ENCODE data around the gene LACTB. TPM values are rescaled to one million over a fixed set of nuclear protein-coding genes. Genes with fewer than 3 reads are reported as not detected.

Gene LACTB
- total RNA-seq, 1 experiment from 2014 or later = 11.2 TPM

- CTCF ChIA-PET = no interaction called here
- TF ChIP-seq EZH2phosphoT487 (IDR thresholded peaks at IDR 0.05; ENCODE audit: borderline replicate concordance, low read length) (no peak), EZH2 (IDR thresholded peaks at IDR 0.05; ENCODE audit: low read length, unreplicated experiment) (no peak), CTCF (conservative IDR thresholded peaks at IDR 0.05; ENCODE audit: low read depth, low read length) (no peak)
- Histone ChIP-seq H3K27me3 (ENCODE audit: low read length) (no peaks in the 10 kb centered on the region), H3K9ac (ENCODE audit: low read length) (no peak overlapping the region), H3K36me3 (ENCODE audit: low read depth, low read length) (no peaks in the 10 kb centered on the region), H4K20me1 (ENCODE audit: low read length) (no peaks in the 10 kb centered on the region), H3K4me1 (ENCODE audit: insufficient read depth, low read length) (no peaks in the 10 kb centered on the region), H3K79me2 (ENCODE audit: low read length) (no peaks in the 10 kb centered on the region), H3K4me3 (ENCODE audit: low read length) (no peak overlapping the region), H3K4me2 (ENCODE audit: low read length) (no peak overlapping the region), H3K9me3 (ENCODE audit: low read length) (no peaks in the 10 kb centered on the region), H3K27ac (ENCODE audit: low read length) (no peak overlapping the region), H3K9me2 (replicated peaks; ENCODE audit: low read length) (no peaks in the 10 kb centered on the region), H2AFZ (ENCODE audit: low read length) (no peak overlapping the region), H3F3A (ENCODE audit: low read length, unreplicated experiment) (no peaks in the 10 kb centered on the region)
- intact Hi-C loops (cut with micrococcal nuclease) = no loop called here
- ATAC-seq (no peak), DNase-seq (no peak)
- no TSS peak for BruUV-seq (replicated peaks)
- POLR2A ChIA-PET (ENCODE audit: unreplicated experiment) = no interaction called here
Observed at GRCh38 chr15:63169788-63170187, 48.1 kb downstream of the LACTB start.

- TF ChIP-seq CTCF (conservative IDR thresholded peaks at IDR 0.05; ENCODE audit: low read depth, low read length) (no peak), EZH2phosphoT487 (IDR thresholded peaks at IDR 0.05; ENCODE audit: borderline replicate concordance, low read length) (no peak), EZH2 (IDR thresholded peaks at IDR 0.05; ENCODE audit: low read length, unreplicated experiment) (no peak)
- BruUV-seq (replicated peaks) = no TSS peak
- CTCF ChIA-PET = no interaction called here
Observed at GRCh38 chr15:63172376-63172775, 50.7 kb downstream of the LACTB start.

GRCh38 chr15:63172851-63173451 is 51.3 kb downstream of the LACTB start:
- no peaks in the 10 kb centered on the region for H4K20me1 ChIP-seq (ENCODE audit: low read length)
- no peaks in the 10 kb centered on the region for H3K27me3 ChIP-seq (ENCODE audit: low read length)
- intact Hi-C loops (cut with micrococcal nuclease) = no loop called here
- no peaks in the 10 kb centered on the region for H3K36me3 ChIP-seq (ENCODE audit: low read depth, low read length)
- BruUV-seq (replicated peaks) = no TSS peak
- no peak overlapping the region for H3K9ac ChIP-seq (ENCODE audit: low read length)
- no peak overlapping the region for H3K4me3 ChIP-seq (ENCODE audit: low read length)
- H2AFZ ChIP-seq (ENCODE audit: low read length) = no peak overlapping the region
- POLR2A ChIA-PET (ENCODE audit: unreplicated experiment) = no interaction called here
- H3K9me3 ChIP-seq (ENCODE audit: low read length) = no peaks in the 10 kb centered on the region
- H3F3A ChIP-seq (ENCODE audit: low read length, unreplicated experiment) = no peaks in the 10 kb centered on the region
- H3K9me2 ChIP-seq (replicated peaks; ENCODE audit: low read length) = no peaks in the 10 kb centered on the region
- no peak overlapping the region for H3K4me2 ChIP-seq (ENCODE audit: low read length)
- ATAC-seq (no peak), DNase-seq (no peak)
- H3K27ac ChIP-seq (ENCODE audit: low read length) = no peak overlapping the region
- H3K4me1 ChIP-seq (ENCODE audit: insufficient read depth, low read length) = peaks cover 12% of the 10 kb centered on the region
- CTCF ChIA-PET = no interaction called here
- TF ChIP-seq EZH2 (IDR thresholded peaks at IDR 0.05; ENCODE audit: low read length, unreplicated experiment) (no peak), CTCF (conservative IDR thresholded peaks at IDR 0.05; ENCODE audit: low read depth, low read length) (no peak), EZH2phosphoT487 (IDR thresholded peaks at IDR 0.05; ENCODE audit: borderline replicate concordance, low read length) (no peak)
- no peaks in the 10 kb centered on the region for H3K79me2 ChIP-seq (ENCODE audit: low read length)

More at GRCh38 chr15:63172376-63172775, 50.7 kb downstream of the LACTB start:
- Histone ChIP-seq H3K4me2 (ENCODE audit: low read length) (no peak overlapping the region), H3K4me1 (ENCODE audit: insufficient read depth, low read length) (peaks cover 7% of the 10 kb centered on the region), H3K36me3 (ENCODE audit: low read depth, low read length) (no peaks in the 10 kb centered on the region), H4K20me1 (ENCODE audit: low read length) (no peaks in the 10 kb centered on the region), H3K9me3 (ENCODE audit: low read length) (no peaks in the 10 kb centered on the region), H3K27me3 (ENCODE audit: low read length) (no peaks in the 10 kb centered on the region), H3K79me2 (ENCODE audit: low read length) (no peaks in the 10 kb centered on the region), H3K9me2 (replicated peaks; ENCODE audit: low read length) (no peaks in the 10 kb centered on the region), H3K27ac (ENCODE audit: low read length) (no peak overlapping the region), H3K4me3 (ENCODE audit: low read length) (no peak overlapping the region), H2AFZ (ENCODE audit: low read length) (no peak overlapping the region), H3F3A (ENCODE audit: low read length, unreplicated experiment) (no peaks in the 10 kb centered on the region), H3K9ac (ENCODE audit: low read length) (no peak overlapping the region)
- no peak for DNase-seq
- intact Hi-C loops (cut with micrococcal nuclease) = no loop called here
- no peak for ATAC-seq
- POLR2A ChIA-PET (ENCODE audit: unreplicated experiment) = no interaction called here
